Liver (tissue), 9 donors: ENCODE data around the gene TMEM232. TPM values are rescaled to one million over a fixed set of nuclear protein-coding genes. Genes with fewer than 3 reads are reported as not detected.
A peak's percentile ranks its signal among the peaks of the same experiment; 100 is the strongest.

ENCODE experiments used
- DNase-seq: peaks from one replicate; pipeline ENCODE4 v3.0.0-alpha.2; 2017; ENCODE audit warnings: low spot score
- H3K27ac ChIP-seq, 2 donors: one replicate each; pipeline ENCODE4 v1.7.0; 2013; ENCODE audit warnings: inconsistent platforms in 2 of 2, low read length in 2 of 2, control low read depth in 1 of 2, low read depth in 1 of 2, mild to moderate bottlenecking in 1 of 2
- H3K27me3 ChIP-seq, 4 donors: one replicate each; pipeline versions ENCODE4 v1.6.1 to v1.7.0; 2013; ENCODE audit warnings: low read length in 3 of 4, inconsistent platforms in 1 of 4, mild to moderate bottlenecking in 1 of 4, moderate library complexity in 1 of 4; ENCODE audit not compliant: control insufficient read depth in 4 of 4, insufficient read depth in 4 of 4
- H3K36me3 ChIP-seq, 4 donors: one replicate each; pipeline versions ENCODE4 v1.6.1 to v1.7.0; 2013; ENCODE audit warnings: low read length in 3 of 4, mild to moderate bottlenecking in 3 of 4, low read depth in 1 of 4, moderate library complexity in 1 of 4; ENCODE audit not compliant: control insufficient read depth in 4 of 4, insufficient read depth in 3 of 4
- H3K4me1 ChIP-seq, 4 donors: one replicate each; pipeline versions ENCODE4 v1.6.1 to v1.7.0; 2013; ENCODE audit warnings: low read length in 3 of 4, mild to moderate bottlenecking in 3 of 4, moderate library complexity in 1 of 4; ENCODE audit not compliant: control insufficient read depth in 4 of 4, insufficient read depth in 4 of 4
- H3K4me3 ChIP-seq, 3 donors: one replicate each; pipeline versions ENCODE4 v1.6.1 to v1.7.0; 2013; ENCODE audit warnings: low read length in 3 of 3, control low read depth in 1 of 3, low read depth in 1 of 3, mild to moderate bottlenecking in 1 of 3
- H3K9ac ChIP-seq, 2 donors: one replicate each; pipeline ENCODE4 v1.7.0; 2013; ENCODE audit warnings: low read length in 2 of 2, mild to moderate bottlenecking in 2 of 2, moderate library complexity in 2 of 2, control low read depth in 1 of 2, low read depth in 1 of 2
- H3K9me3 ChIP-seq, 4 donors: one replicate each; pipeline versions ENCODE4 v1.6.1 to v1.7.0; 2013; ENCODE audit warnings: low read length in 3 of 4; ENCODE audit not compliant: control insufficient read depth in 4 of 4
- ATF3 ChIP-seq: IDR thresholded peaks from 2 replicates; pipeline ENCODE4 v1.6.1; 2016; ENCODE audit warnings: antibody characterized with exemption
- CTCF ChIP-seq: fragments of 150-350 bp; IDR thresholded peaks from 2 replicates; pipeline ENCODE4 v1.5.1; 2017; ENCODE audit warnings: improper control_type of control experiment, low read depth, low read length; ENCODE audit not compliant: missing input control
- EGR1 ChIP-seq, 2 donors: IDR thresholded peaks; 2 replicates each; pipeline ENCODE4 v1.6.1; 2016 to 2018; ENCODE audit warnings: antibody characterized with exemption in 2 of 2, low read depth in 2 of 2
- FOXA1 ChIP-seq: IDR thresholded peaks from 2 replicates; pipeline ENCODE4 v1.6.1; 2016; ENCODE audit warnings: antibody characterized with exemption
- FOXA2 ChIP-seq: IDR thresholded peaks from 2 replicates; pipeline ENCODE4 v1.6.1; 2016; ENCODE audit warnings: antibody characterized with exemption
- GABPA ChIP-seq, 2 donors: IDR thresholded peaks in 1 of 2; conservative IDR thresholded peaks in 1 of 2; 2 replicates each; pipeline ENCODE4 v1.6.1; 2016; ENCODE audit warnings: antibody characterized with exemption in 2 of 2, mild to moderate bottlenecking in 1 of 2, moderate library complexity in 1 of 2
- JUND ChIP-seq, 2 donors: IDR thresholded peaks; 2 replicates each; pipeline ENCODE4 v1.6.1; 2016; ENCODE audit warnings: antibody characterized with exemption in 2 of 2
- MAX ChIP-seq: IDR thresholded peaks from 2 replicates; pipeline ENCODE4 v1.6.1; 2016; ENCODE audit warnings: antibody characterized with exemption
- NR2F2 ChIP-seq: IDR thresholded peaks from 2 replicates; pipeline ENCODE4 v1.6.1; 2016; ENCODE audit warnings: antibody characterized with exemption
- RAD21 ChIP-seq, 2 donors: IDR thresholded peaks; 2 replicates each; pipeline ENCODE4 v1.6.1; 2016; ENCODE audit warnings: antibody characterized with exemption in 2 of 2, mild to moderate bottlenecking in 2 of 2
- REST ChIP-seq: IDR thresholded peaks from 2 replicates; pipeline ENCODE4 v1.6.1; 2016; ENCODE audit warnings: antibody characterized with exemption, mild to moderate bottlenecking
- RXRA ChIP-seq, 2 donors: IDR thresholded peaks; 2 replicates each; pipeline ENCODE4 v1.6.1; 2017 to 2018; ENCODE audit warnings: antibody characterized with exemption in 2 of 2, mild to moderate bottlenecking in 1 of 2
- SP1 ChIP-seq: IDR thresholded peaks from 2 replicates; pipeline ENCODE4 v1.6.1; 2018; ENCODE audit warnings: antibody characterized with exemption, mild to moderate bottlenecking
- TAF1 ChIP-seq: conservative IDR thresholded peaks from 2 replicates; pipeline ENCODE4 v1.6.1; 2016; ENCODE audit warnings: antibody characterized with exemption, mild to moderate bottlenecking
- YY1 ChIP-seq: IDR thresholded peaks from 2 replicates; pipeline ENCODE4 v1.6.1; 2016; ENCODE audit warnings: antibody characterized with exemption, mild to moderate bottlenecking
- ZBTB33 ChIP-seq: IDR thresholded peaks from 2 replicates; pipeline ENCODE4 v1.6.1; 2016; ENCODE audit warnings: antibody characterized with exemption
- WGBS: extraction: QIAGEN DNeasy Blood & Tissue Kit; methylation state at CpG from one replicate; pipeline ENCODE4 v1.1.7; 2013; 5-methylcytosine and 5-hydroxymethylcytosine counted together
- polyA plus RNA-seq, 2 donors: library from polyadenylated mRNA; stranded (reverse) in 1 of 2; unstranded in 1 of 2; fragments of 200-250 nt in 1 of 2; fragments of >200 nt in 1 of 2; fragmentation: Nextera tagmentation in 1 of 2; extraction: Ambion mirVana in 1 of 2; gene quantifications; one replicate each; pipeline versions ENCODE4 v1.2.1 to v1.2.3, GENCODE V29; 2013 to 2015
- total RNA-seq, 2 donors: library from RNA; depleted of rRNA; stranded (reverse); fragments of >200 nt; gene quantifications; one replicate each; pipeline ENCODE4 v1.2.3, GENCODE V29; 2014
- donor health status: healthy.
- donor health status: healthy.
- donor health status: healthy.
- donor health status: healthy.
- donor health status: healthy.

The TMEM232 gene
- total and polyA plus RNA-seq, 4 donors = 0.39 to 2.5 (median 1.0) TPM

- no peak for TF ChIP-seq REST
- TF ChIP-seq YY1 = no peak
- TF ChIP-seq GABPA (IDR thresholded peaks at IDR 0.05 in 1 of 2, conservative IDR thresholded peaks at IDR 0.05 in 1 of 2) = no peak
- TF ChIP-seq RAD21 (IDR thresholded peaks at IDR 0.05) = no peak
- no peak for TF ChIP-seq TAF1
- no peak for TF ChIP-seq RXRA (IDR thresholded peaks at IDR 0.05)
These were observed 25.7 kb upstream of the TMEM232 start (continued) for GRCh38 chr5:110751902-110752762.

GRCh38 chr5:110738812-110739651 lies 12.6 kb upstream of the TMEM232 start, which contains the start of gene SLC25A46:
SLC25A46 (plus strand) TSS chr5:110739007; CDS start chr5:110739120, 113 bp downstream.
- H3K4me1 ChIP-seq = peaks cover 0 to 16% (median 7%) of the 10 kb centered on the region in 4 donors

More at GRCh38 chr5:110738812-110739651, 12.6 kb upstream of the TMEM232 start, which contains the start of gene SLC25A46:
- under 1% methylated on average over 62 of the region's 62 CpGs for WGBS
- H3K9ac ChIP-seq = peak within 1 kb of the TSS; percentile 55 to 96
- H3K27ac ChIP-seq = peak within 1 kb of the TSS; percentile 88 to 89
- H3K36me3 ChIP-seq = no peaks in the 10 kb centered on the region
- peak within 1 kb of the TSS; percentile 96 to 99 (median 97) for H3K4me3 ChIP-seq
- no peaks in the 10 kb centered on the region for H3K9me3 ChIP-seq
- H3K27me3 ChIP-seq = no peaks in the 10 kb centered on the region
- DNase-seq = peak; percentile 85
- TF ChIP-seq MAX = no peak
- TF ChIP-seq FOXA2 = no peak
- TF ChIP-seq RXRA (IDR thresholded peaks at IDR 0.05) = peak; percentile 10 to 40
- no peak for TF ChIP-seq ZBTB33
- TF ChIP-seq SP1 = no peak
- peak; percentile 96 for TF ChIP-seq YY1
- no peak for TF ChIP-seq RAD21 (IDR thresholded peaks at IDR 0.05)
- no peak for TF ChIP-seq CTCF
- TF ChIP-seq GABPA (IDR thresholded peaks at IDR 0.05 in 1 of 2, conservative IDR thresholded peaks at IDR 0.05 in 1 of 2) = peak; percentile 95 to 98
- no peak for TF ChIP-seq ATF3
- TF ChIP-seq EGR1 (IDR thresholded peaks at IDR 0.05; ENCODE audit: low read depth in 2 of 2) = peak in 1 of 2 donors; percentile 37
- TF ChIP-seq TAF1 = no peak
- no peak for TF ChIP-seq FOXA1
- peak; percentile 18 for TF ChIP-seq REST
- no peak for TF ChIP-seq JUND (IDR thresholded peaks at IDR 0.05)
- TF ChIP-seq NR2F2 = no peak
